ENCODE data around the gene MYO3B.

DNA sequence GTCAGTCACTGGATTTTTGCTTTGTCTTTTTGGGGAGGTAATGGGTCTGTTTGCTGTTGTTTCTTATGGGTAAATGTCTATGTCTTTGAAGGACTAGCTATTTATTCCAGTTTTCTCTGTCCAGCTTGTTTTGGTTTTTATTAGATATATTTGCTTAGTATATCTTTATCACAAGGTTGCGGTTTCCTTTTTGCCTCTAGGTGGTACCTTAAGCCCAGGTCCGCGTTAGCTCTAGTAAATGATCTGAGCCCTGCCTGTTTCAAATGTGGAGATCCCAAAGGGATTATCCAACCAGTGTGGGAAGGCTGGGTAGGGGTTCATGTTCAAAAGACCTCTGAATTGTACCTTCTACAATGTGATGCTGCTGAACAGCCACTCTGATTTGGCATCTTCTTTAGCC is 114.5 kb downstream of the MYO3B start:
- TF ChIP-seq, protein P1, sequence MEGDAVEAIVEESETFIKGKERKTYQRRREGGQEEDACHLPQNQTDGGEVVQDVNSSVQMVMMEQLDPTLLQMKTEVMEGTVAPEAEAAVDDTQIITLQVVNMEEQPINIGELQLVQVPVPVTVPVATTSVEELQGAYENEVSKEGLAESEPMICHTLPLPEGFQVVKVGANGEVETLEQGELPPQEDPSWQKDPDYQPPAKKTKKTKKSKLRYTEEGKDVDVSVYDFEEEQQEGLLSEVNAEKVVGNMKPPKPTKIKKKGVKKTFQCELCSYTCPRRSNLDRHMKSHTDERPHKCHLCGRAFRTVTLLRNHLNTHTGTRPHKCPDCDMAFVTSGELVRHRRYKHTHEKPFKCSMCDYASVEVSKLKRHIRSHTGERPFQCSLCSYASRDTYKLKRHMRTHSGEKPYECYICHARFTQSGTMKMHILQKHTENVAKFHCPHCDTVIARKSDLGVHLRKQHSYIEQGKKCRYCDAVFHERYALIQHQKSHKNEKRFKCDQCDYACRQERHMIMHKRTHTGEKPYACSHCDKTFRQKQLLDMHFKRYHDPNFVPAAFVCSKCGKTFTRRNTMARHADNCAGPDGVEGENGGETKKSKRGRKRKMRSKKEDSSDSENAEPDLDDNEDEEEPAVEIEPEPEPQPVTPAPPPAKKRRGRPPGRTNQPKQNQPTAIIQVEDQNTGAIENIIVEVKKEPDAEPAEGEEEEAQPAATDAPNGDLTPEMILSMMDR (conservative IDR thresholded peaks at IDR 0.05; ENCODE audit: low read depth, low read length): no peak
- TF ChIP-seq EZH2 (IDR thresholded peaks at IDR 0.05; ENCODE audit: borderline replicate concordance, low read depth, low read length, poor library complexity, severe bottlenecking): no peak
